ENCODE results near the gene BIRC6. TPM values are rescaled to one million over a fixed set of nuclear protein-coding genes. Genes with fewer than 3 reads are reported as not detected.

BIRC6 gene
- total and polyA plus RNA-seq, 2 experiments from 2014 or later = 17.8 to 106 TPM

DNA sequence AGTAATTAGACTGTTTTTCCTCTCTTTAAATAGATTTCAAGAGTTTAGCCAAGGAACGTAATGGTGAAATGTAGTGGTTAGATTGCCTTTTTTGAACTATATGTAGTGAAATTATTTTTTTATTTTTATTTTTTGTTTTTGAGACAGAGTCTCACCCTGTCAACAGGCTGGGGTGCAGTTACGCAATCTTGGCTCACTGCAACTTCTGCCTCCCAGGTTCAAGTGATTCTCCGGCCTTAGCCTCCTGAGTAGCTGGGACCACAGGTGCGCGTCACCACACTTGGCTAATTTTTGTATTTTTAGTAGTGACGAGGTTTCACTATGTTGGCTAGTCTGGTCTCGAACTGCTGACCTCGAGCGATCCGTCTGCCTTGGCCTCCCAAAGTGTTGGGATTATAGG is 60.8 kb downstream of the BIRC6 start:
- H3K4me1 ChIP-seq (ENCODE audit: insufficient read depth) = no peaks in the 10 kb centered on the region
- H4K20me1 ChIP-seq (ENCODE audit: insufficient read depth, poor library complexity, severe bottlenecking) = peaks cover 5% of the 10 kb centered on the region
- no peak overlapping the region for H3K27ac ChIP-seq
- peaks cover 63% of the 10 kb centered on the region for H3K79me2 ChIP-seq
- no peaks in the 10 kb centered on the region for H3K9me3 ChIP-seq (ENCODE audit: low read depth)
- no peak for DNase-seq (ENCODE audit: low spot score)
- no peaks in the 10 kb centered on the region for H3K36me3 ChIP-seq (replicated peaks; ENCODE audit: insufficient read depth, low read depth)
- no peak overlapping the region for H3K4me3 ChIP-seq
- 97% methylated on average over 10 of the region's 10 CpGs for WGBS (ENCODE audit: low lambda C conversion rate, missing lambda C conversion rate)
- H3K9me2 ChIP-seq (replicated peaks; ENCODE audit: insufficient read depth) = no peaks in the 10 kb centered on the region
- no peaks in the 10 kb centered on the region for H3K27me3 ChIP-seq
- no peak overlapping the region for H3K4me2 ChIP-seq
- H2AFZ ChIP-seq = no peak overlapping the region
- TF ChIP-seq EZH2phosphoT487 (IDR thresholded peaks at IDR 0.05; ENCODE audit: low read depth, severe bottlenecking, unreplicated experiment) = no peak
- TF ChIP-seq EZH2 (IDR thresholded peaks at IDR 0.05; ENCODE audit: borderline replicate concordance) = no peak
- TF ChIP-seq, protein P1, sequence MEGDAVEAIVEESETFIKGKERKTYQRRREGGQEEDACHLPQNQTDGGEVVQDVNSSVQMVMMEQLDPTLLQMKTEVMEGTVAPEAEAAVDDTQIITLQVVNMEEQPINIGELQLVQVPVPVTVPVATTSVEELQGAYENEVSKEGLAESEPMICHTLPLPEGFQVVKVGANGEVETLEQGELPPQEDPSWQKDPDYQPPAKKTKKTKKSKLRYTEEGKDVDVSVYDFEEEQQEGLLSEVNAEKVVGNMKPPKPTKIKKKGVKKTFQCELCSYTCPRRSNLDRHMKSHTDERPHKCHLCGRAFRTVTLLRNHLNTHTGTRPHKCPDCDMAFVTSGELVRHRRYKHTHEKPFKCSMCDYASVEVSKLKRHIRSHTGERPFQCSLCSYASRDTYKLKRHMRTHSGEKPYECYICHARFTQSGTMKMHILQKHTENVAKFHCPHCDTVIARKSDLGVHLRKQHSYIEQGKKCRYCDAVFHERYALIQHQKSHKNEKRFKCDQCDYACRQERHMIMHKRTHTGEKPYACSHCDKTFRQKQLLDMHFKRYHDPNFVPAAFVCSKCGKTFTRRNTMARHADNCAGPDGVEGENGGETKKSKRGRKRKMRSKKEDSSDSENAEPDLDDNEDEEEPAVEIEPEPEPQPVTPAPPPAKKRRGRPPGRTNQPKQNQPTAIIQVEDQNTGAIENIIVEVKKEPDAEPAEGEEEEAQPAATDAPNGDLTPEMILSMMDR (IDR thresholded peaks at IDR 0.05; ENCODE audit: poor library complexity) = no peak

DNA sequence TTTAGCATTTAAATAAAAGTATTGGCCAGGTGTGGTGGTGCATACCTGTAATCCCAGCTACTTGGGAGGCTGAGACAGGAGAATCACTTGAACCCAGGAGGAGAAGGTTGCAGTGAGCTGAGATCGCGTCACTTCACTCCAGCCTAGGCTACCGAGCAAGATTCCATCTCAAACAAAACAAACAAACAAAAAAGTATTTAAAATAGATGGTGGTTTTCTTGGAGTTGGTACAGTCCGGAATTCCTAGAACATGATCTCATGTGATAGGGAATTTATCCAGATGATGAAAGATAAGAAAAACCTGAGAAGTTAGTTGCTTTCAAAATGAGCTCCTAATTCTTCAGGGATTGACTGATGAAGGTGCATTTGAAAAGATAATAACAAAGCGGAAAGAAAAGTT is 62.0 kb downstream of the BIRC6 start:
- no peaks in the 10 kb centered on the region for H3K27me3 ChIP-seq
- TF ChIP-seq, protein P1 (IDR thresholded peaks at IDR 0.05; ENCODE audit: poor library complexity) = no peak
- TF ChIP-seq EZH2 (IDR thresholded peaks at IDR 0.05; ENCODE audit: borderline replicate concordance) = no peak
- TF ChIP-seq EZH2phosphoT487 (IDR thresholded peaks at IDR 0.05; ENCODE audit: low read depth, severe bottlenecking, unreplicated experiment) = no peak
- H3K4me3 ChIP-seq = no peak overlapping the region
- H3K27ac ChIP-seq = no peak overlapping the region
- H3K36me3 ChIP-seq (replicated peaks; ENCODE audit: insufficient read depth, low read depth) = no peaks in the 10 kb centered on the region
- H2AFZ ChIP-seq = no peak overlapping the region
- no peaks in the 10 kb centered on the region for H3K9me2 ChIP-seq (replicated peaks; ENCODE audit: insufficient read depth)
- H3K79me2 ChIP-seq = peaks cover 71% of the 10 kb centered on the region
- H3K4me2 ChIP-seq = no peak overlapping the region
- H3K9me3 ChIP-seq (ENCODE audit: low read depth) = no peaks in the 10 kb centered on the region
- 96% methylated on average over 5 of the region's 5 CpGs for WGBS (ENCODE audit: low lambda C conversion rate, missing lambda C conversion rate)
- H3K4me1 ChIP-seq (ENCODE audit: insufficient read depth) = no peaks in the 10 kb centered on the region
- no peak for DNase-seq (ENCODE audit: low spot score)
- peaks cover 7% of the 10 kb centered on the region for H4K20me1 ChIP-seq (ENCODE audit: insufficient read depth, poor library complexity, severe bottlenecking)

DNA sequence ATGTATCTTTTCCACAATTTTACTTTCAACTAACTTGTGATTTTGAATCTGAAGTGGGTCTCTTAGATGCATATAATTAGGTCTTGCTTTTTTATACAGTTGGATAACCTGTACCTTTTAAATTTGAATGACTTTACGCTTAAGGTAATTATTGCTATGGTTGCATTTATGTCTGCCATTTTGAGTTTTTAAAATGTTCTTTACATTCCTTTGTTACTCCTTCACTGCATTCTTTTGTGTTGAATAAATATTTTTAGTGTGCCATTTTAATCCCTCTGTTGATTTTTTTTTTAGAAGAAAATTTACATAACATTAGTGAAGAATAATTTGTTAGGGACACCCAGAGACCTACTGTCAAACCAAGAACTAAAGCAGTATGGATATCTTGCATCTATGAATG is 65.3 kb downstream of the BIRC6 start:
- H3K9me2 ChIP-seq (replicated peaks; ENCODE audit: insufficient read depth) = no peaks in the 10 kb centered on the region
- no peaks in the 10 kb centered on the region for H3K4me1 ChIP-seq (ENCODE audit: insufficient read depth)
- no peak for TF ChIP-seq EZH2phosphoT487 (IDR thresholded peaks at IDR 0.05; ENCODE audit: low read depth, severe bottlenecking, unreplicated experiment)
- TF ChIP-seq EZH2 (IDR thresholded peaks at IDR 0.05; ENCODE audit: borderline replicate concordance) = no peak
- TF ChIP-seq, protein P1 (IDR thresholded peaks at IDR 0.05; ENCODE audit: poor library complexity) = no peak
- H3K4me3 ChIP-seq = no peak overlapping the region
- H2AFZ ChIP-seq = no peak overlapping the region
- peaks cover 22% of the 10 kb centered on the region for H4K20me1 ChIP-seq (ENCODE audit: insufficient read depth, poor library complexity, severe bottlenecking)
- no peak for DNase-seq (ENCODE audit: low spot score)
- 94% methylated on average over 1 of the region's 1 CpG for WGBS (ENCODE audit: low lambda C conversion rate, missing lambda C conversion rate)
- H3K27me3 ChIP-seq = no peaks in the 10 kb centered on the region
- no peak overlapping the region for H3K27ac ChIP-seq
- H3K9me3 ChIP-seq (ENCODE audit: low read depth) = no peaks in the 10 kb centered on the region
- H3K4me2 ChIP-seq = no peak overlapping the region
- no peaks in the 10 kb centered on the region for H3K36me3 ChIP-seq (replicated peaks; ENCODE audit: insufficient read depth, low read depth)
- H3K79me2 ChIP-seq = peaks cover 98% of the 10 kb centered on the region

DNA sequence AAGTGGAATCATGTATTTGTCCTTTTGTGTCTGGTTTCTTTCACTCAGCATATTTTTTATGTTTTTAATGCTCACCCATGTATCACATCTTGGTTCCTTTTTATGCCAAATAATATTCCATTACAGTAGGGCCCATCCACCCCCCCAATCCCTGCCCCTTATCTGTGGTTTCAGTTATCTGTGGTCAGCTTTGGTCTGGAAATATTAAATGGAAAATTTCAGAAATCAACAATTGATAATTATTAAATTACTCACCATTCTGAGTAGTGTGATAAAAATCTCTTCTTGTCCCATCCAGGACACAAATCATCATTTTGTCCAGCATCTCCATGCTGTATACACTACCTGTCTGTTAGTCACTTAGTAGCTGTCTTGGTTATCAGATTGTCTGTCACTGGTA is 66.7 kb downstream of the BIRC6 start:
- H3K79me2 ChIP-seq = peaks cover 98% of the 10 kb centered on the region
- H3K27ac ChIP-seq = no peak overlapping the region
- H3K36me3 ChIP-seq (replicated peaks; ENCODE audit: insufficient read depth, low read depth) = no peaks in the 10 kb centered on the region
- H4K20me1 ChIP-seq (ENCODE audit: insufficient read depth, poor library complexity, severe bottlenecking) = peaks cover 34% of the 10 kb centered on the region
- no peaks in the 10 kb centered on the region for H3K9me3 ChIP-seq (ENCODE audit: low read depth)
- no peak for TF ChIP-seq EZH2 (IDR thresholded peaks at IDR 0.05; ENCODE audit: borderline replicate concordance)
- no peak for TF ChIP-seq EZH2phosphoT487 (IDR thresholded peaks at IDR 0.05; ENCODE audit: low read depth, severe bottlenecking, unreplicated experiment)
- TF ChIP-seq, protein P1 (IDR thresholded peaks at IDR 0.05; ENCODE audit: poor library complexity) = no peak
- H3K9me2 ChIP-seq (replicated peaks; ENCODE audit: insufficient read depth) = no peaks in the 10 kb centered on the region
- no peak overlapping the region for H2AFZ ChIP-seq
- H3K4me1 ChIP-seq (ENCODE audit: insufficient read depth) = no peaks in the 10 kb centered on the region
- no peak for DNase-seq (ENCODE audit: low spot score)
- no peak overlapping the region for H3K4me2 ChIP-seq
- no peak overlapping the region for H3K4me3 ChIP-seq
- no peaks in the 10 kb centered on the region for H3K27me3 ChIP-seq
